ENCODE measurements around the gene FAM170B.

DNA sequence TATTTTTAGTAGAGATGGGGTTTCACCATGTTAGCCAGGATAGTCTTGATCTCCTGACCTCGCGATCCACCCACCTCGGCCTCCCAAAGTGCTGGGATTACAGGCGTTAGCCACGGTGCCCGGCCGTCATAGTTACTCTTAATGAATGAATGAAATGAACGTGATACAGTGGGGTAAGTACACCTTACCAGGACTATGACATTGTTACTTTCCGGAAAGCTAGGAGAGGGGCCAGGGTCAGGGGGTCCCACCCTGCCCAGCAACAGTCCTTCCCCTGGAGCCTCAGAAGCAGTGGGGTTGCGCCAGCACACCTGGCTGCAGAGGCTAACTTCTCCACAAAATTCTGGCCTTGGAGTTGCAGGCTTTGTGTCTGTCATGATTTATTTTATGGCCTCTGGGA is 39.9 kb downstream of the FAM170B start:
- TF ChIP-seq CTCF (conservative IDR thresholded peaks at IDR 0.05) (no peak), ZFX (IDR thresholded peaks at IDR 0.05) (no peak)

Measured in C4-2B (cell line).